GM12878 (cell line): ENCODE measurements around the gene KIF21B.

Experiments used
- GABPA ChIP-seq: IDR thresholded peaks from 2 replicates; pipeline ENCODE4 v1.6.1; 2014; ENCODE audit warnings: antibody characterized with exemption, low read depth, mild to moderate bottlenecking, inconsistent platforms
- TF ChIP-seq, protein P1 (sequence below): fragments of 450-650 bp; IDR thresholded peaks from 2 replicates; pipeline ENCODE4 v1.6.1; 2018; ENCODE audit warnings: borderline replicate concordance, mild to moderate bottlenecking; ENCODE audit not compliant: partially characterized antibody

GRCh38 chr1:201041011-201041410 lies 17.5 kb upstream of the KIF21B start:
- no peak for TF ChIP-seq GABPA
- TF ChIP-seq, protein P1, sequence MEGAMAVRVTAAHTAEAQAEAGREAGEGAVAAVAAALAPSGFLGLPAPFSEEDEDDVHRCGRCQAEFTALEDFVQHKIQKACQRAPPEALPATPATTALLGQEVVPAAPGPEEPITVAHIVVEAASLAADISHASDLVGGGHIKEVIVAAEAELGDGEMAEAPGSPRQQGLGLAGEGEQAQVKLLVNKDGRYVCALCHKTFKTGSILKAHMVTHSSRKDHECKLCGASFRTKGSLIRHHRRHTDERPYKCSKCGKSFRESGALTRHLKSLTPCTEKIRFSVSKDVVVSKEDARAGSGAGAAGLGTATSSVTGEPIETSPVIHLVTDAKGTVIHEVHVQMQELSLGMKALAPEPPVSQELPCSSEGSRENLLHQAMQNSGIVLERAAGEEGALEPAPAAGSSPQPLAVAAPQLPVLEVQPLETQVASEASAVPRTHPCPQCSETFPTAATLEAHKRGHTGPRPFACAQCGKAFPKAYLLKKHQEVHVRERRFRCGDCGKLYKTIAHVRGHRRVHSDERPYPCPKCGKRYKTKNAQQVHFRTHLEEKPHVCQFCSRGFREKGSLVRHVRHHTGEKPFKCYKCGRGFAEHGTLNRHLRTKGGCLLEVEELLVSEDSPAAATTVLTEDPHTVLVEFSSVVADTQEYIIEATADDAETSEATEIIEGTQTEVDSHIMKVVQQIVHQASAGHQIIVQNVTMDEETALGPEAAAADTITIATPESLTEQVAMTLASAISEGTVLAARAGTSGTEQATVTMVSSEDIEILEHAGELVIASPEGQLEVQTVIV = no peak
